ENCODE results near the gene ENO1.

The ENO1 gene

DNA sequence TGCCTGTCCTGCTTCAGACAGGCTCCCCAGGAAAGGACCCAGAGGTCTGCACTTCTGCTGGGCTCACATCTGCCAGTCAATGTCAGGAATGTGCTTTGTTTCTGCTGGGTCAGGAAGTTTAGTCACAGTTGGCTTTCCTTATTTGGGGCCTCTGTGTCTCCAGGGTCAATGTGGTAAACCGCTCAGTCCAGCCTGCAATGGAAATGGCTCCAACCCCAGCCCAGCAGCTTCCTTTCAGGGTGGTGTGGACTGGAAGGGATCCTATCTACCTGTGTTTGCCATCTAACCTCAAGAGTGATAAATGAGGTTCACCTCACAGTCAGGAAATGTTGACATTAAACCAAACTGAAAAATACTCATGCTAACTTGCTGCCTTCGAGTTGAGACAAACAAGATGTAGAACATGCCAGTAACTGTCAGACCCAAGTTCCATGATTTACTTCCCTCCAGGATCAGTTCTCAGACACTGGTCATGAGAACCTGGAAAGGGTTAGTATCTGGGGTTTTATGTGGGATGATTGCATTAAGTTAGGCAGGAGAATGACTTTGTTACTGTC lies 20.3 kb downstream of the ENO1 start:
- DNase-seq (ENCODE audit: low spot score) = no peak
- no peak overlapping the region for H4K8ac ChIP-seq (ENCODE audit: low read depth, low read length)
- peak overlapping the region; percentile 15 for H3K27ac ChIP-seq (replicated peaks; ENCODE audit: low read length)
- H3K4ac ChIP-seq (ENCODE audit: low read length) = no peak overlapping the region
- no peak overlapping the region for H2BK12ac ChIP-seq (ENCODE audit: low read length)
- H3K9me3 ChIP-seq (replicated peaks in 1 of 2; ENCODE audit: control insufficient read depth in 2 of 2, insufficient read depth in 1 of 2, low read depth in 1 of 2, low read length in 2 of 2) = no peaks in the 10 kb centered on the region
- no peak overlapping the region for H2AK5ac ChIP-seq (ENCODE audit: low read depth, low read length)
- H3K27me3 ChIP-seq (ENCODE audit: control insufficient read depth in 3 of 3, insufficient read depth in 3 of 3, low read depth in 1 of 3, low read length in 3 of 3) = no peaks in the 10 kb centered on the region
- no peak overlapping the region for H3K4me2 ChIP-seq (ENCODE audit: insufficient read depth, low read length, poor library complexity, severe bottlenecking)
- no peak overlapping the region for H2AFZ ChIP-seq (ENCODE audit: low read length)
- peaks cover 44 to 58% of the 10 kb centered on the region in 2 donors for H3K36me3 ChIP-seq (replicated peaks in 1 of 2; ENCODE audit: control insufficient read depth in 2 of 2, insufficient read depth in 2 of 2, low read length in 2 of 2)
- H2BK120ac ChIP-seq (ENCODE audit: low read depth, low read length) = no peak overlapping the region
- no peak overlapping the region for H3K14ac ChIP-seq (ENCODE audit: low read length)
- no peak overlapping the region for H3K18ac ChIP-seq (ENCODE audit: low read length)
- H3K4me3 ChIP-seq (ENCODE audit: low read length in 2 of 2) = no peak overlapping the region
- no peak overlapping the region for H2BK15ac ChIP-seq (ENCODE audit: low read length)
- no peak overlapping the region for H2BK5ac ChIP-seq (ENCODE audit: low read length)
- no peak overlapping the region for H3K23ac ChIP-seq (ENCODE audit: low read depth, low read length, poor library complexity)
- WGBS, 2 donors (ENCODE audit: extremely low coverage in 2 of 2, insufficient read length in 2 of 2, insufficient replicate concordance in 1 of 2) = no CpG with 5 or more reads among the region's 2 CpGs
- no peak overlapping the region for H4K91ac ChIP-seq (ENCODE audit: low read depth, low read length, poor library complexity)
- no peak overlapping the region for H3K9ac ChIP-seq (ENCODE audit: low read depth, low read length, poor library complexity)
- no peaks in the 10 kb centered on the region for H3K79me1 ChIP-seq (ENCODE audit: low read depth, low read length)
- peaks cover 9 to 26% of the 10 kb centered on the region in 2 donors for H3K4me1 ChIP-seq (ENCODE audit: control insufficient read depth in 2 of 2, insufficient read depth in 1 of 2, low read depth in 1 of 2, low read length in 2 of 2)

DNA sequence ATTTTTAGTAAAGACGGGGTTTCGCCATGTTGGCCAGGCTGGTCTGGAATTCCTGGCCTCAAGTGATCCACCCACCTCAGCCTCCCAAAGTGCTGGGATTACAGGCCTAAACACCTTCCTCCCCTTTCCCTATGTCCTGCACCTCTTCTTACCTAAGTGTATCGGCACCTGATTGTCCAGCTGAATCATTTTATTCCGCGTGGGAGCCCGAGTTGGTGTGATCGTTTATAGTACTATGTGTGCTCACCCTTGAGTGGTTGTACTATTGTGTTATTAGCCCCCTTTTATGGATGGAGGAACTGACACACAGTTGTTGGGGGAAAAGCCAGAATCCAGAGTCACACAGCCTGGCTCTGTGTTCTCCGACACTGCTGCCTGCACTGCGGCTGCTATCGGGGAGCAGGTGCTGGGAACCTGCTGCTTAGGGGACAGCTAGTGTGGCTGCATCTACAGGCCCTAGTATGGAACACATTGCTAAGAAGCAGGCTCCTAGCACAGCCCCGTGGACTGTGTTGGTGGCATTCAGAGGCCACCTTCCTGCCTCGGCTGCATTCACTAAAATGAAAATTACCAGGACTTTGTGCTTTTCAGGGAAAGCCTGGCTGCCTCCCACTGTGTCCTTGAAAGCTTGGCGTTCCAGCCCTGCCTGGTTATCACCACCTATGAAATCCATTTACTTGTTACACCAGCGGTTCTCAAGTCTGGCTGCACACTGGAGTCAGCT lies 21.6 kb downstream of the ENO1 start:
- Histone ChIP-seq H3K9me3 (replicated peaks in 1 of 2; ENCODE audit: control insufficient read depth in 2 of 2, insufficient read depth in 1 of 2, low read depth in 1 of 2, low read length in 2 of 2) (no peaks in the 10 kb centered on the region), H3K27ac (replicated peaks; ENCODE audit: low read length) (peak overlapping the region; percentile 33), H3K4me3 (ENCODE audit: low read length in 2 of 2) (no peak overlapping the region), H3K23ac (ENCODE audit: low read depth, low read length, poor library complexity) (peak overlapping the region; percentile 89), H4K91ac (ENCODE audit: low read depth, low read length, poor library complexity) (no peak overlapping the region), H3K4ac (ENCODE audit: low read length) (no peak overlapping the region), H4K8ac (ENCODE audit: low read depth, low read length) (peak overlapping the region; percentile 23), H3K36me3 (replicated peaks in 1 of 2; ENCODE audit: control insufficient read depth in 2 of 2, insufficient read depth in 2 of 2, low read length in 2 of 2) (peaks cover 35 to 45% of the 10 kb centered on the region in 2 donors), H3K4me2 (ENCODE audit: insufficient read depth, low read length, poor library complexity, severe bottlenecking) (no peak overlapping the region), H2AK5ac (ENCODE audit: low read depth, low read length) (peak overlapping the region; percentile 62), H2AFZ (ENCODE audit: low read length) (no peak overlapping the region), H2BK12ac (ENCODE audit: low read length) (no peak overlapping the region), H3K4me1 (ENCODE audit: control insufficient read depth in 2 of 2, insufficient read depth in 1 of 2, low read depth in 1 of 2, low read length in 2 of 2) (peaks cover 7 to 26% of the 10 kb centered on the region in 2 donors), H2BK120ac (ENCODE audit: low read depth, low read length) (no peak overlapping the region), H3K18ac (ENCODE audit: low read length) (peak overlapping the region; percentile 60), H3K27me3 (ENCODE audit: control insufficient read depth in 3 of 3, insufficient read depth in 3 of 3, low read depth in 1 of 3, low read length in 3 of 3) (no peaks in the 10 kb centered on the region), H3K9ac (ENCODE audit: low read depth, low read length, poor library complexity) (peak overlapping the region; percentile 80), H2BK15ac (ENCODE audit: low read length) (no peak overlapping the region), H3K79me1 (ENCODE audit: low read depth, low read length) (no peaks in the 10 kb centered on the region), H2BK5ac (ENCODE audit: low read length) (no peak overlapping the region), H3K14ac (ENCODE audit: low read length) (peak overlapping the region; percentile 64)
- DNase-seq (ENCODE audit: low spot score) = no peak
- no CpG with 5 or more reads among the region's 14 CpGs for WGBS, 2 donors (ENCODE audit: extremely low coverage in 2 of 2, insufficient read length in 2 of 2, insufficient replicate concordance in 1 of 2)

DNA sequence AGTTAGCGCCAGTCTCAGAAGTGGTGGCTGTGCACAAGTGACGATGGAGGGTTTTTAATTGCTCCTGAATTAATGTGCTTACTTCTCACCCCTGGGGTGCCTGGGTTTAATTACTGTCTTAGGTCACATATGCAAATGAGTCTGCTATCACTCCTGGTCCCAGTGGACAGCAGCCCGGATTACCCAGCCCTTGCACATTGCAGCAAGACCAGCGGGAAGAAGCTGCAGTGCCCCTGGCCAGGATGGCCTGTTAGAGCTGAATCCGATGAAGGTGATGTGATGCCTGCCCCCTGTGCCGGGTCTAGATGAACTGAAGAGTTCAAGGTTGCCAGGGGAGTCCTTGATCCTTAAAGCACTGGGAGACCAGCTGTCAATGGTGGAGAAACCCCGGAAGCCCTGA lies 24.2 kb downstream of the ENO1 start:
- H3K79me1 ChIP-seq (ENCODE audit: low read depth, low read length) = no peaks in the 10 kb centered on the region
- no peaks in the 10 kb centered on the region for H3K27me3 ChIP-seq (ENCODE audit: control insufficient read depth in 3 of 3, insufficient read depth in 3 of 3, low read depth in 1 of 3, low read length in 3 of 3)
- no peak overlapping the region for H2AK5ac ChIP-seq (ENCODE audit: low read depth, low read length)
- H2BK15ac ChIP-seq (ENCODE audit: low read length) = no peak overlapping the region
- no peak overlapping the region for H3K14ac ChIP-seq (ENCODE audit: low read length)
- DNase-seq (ENCODE audit: low spot score) = no peak
- no peaks in the 10 kb centered on the region for H3K9me3 ChIP-seq (replicated peaks in 1 of 2; ENCODE audit: control insufficient read depth in 2 of 2, insufficient read depth in 1 of 2, low read depth in 1 of 2, low read length in 2 of 2)
- no peak overlapping the region for H3K4me3 ChIP-seq (ENCODE audit: low read length in 2 of 2)
- H3K36me3 ChIP-seq (replicated peaks in 1 of 2; ENCODE audit: control insufficient read depth in 2 of 2, insufficient read depth in 2 of 2, low read length in 2 of 2) = peaks cover 20 to 21% of the 10 kb centered on the region in 2 donors
- H3K18ac ChIP-seq (ENCODE audit: low read length) = no peak overlapping the region
- no peak overlapping the region for H2BK12ac ChIP-seq (ENCODE audit: low read length)
- H4K91ac ChIP-seq (ENCODE audit: low read depth, low read length, poor library complexity) = no peak overlapping the region
- no peak overlapping the region for H3K4me2 ChIP-seq (ENCODE audit: insufficient read depth, low read length, poor library complexity, severe bottlenecking)
- no peak overlapping the region for H2AFZ ChIP-seq (ENCODE audit: low read length)
- no peak overlapping the region for H3K23ac ChIP-seq (ENCODE audit: low read depth, low read length, poor library complexity)
- no peak overlapping the region for H3K9ac ChIP-seq (ENCODE audit: low read depth, low read length, poor library complexity)
- no peak overlapping the region for H3K4ac ChIP-seq (ENCODE audit: low read length)
- H3K4me1 ChIP-seq (ENCODE audit: control insufficient read depth in 2 of 2, insufficient read depth in 1 of 2, low read depth in 1 of 2, low read length in 2 of 2) = peaks cover 7 to 24% of the 10 kb centered on the region in 2 donors
- no peak overlapping the region for H2BK120ac ChIP-seq (ENCODE audit: low read depth, low read length)
- no CpG with 5 or more reads among the region's 7 CpGs for WGBS, 2 donors (ENCODE audit: extremely low coverage in 2 of 2, insufficient read length in 2 of 2, insufficient replicate concordance in 1 of 2)
- no peak overlapping the region for H4K8ac ChIP-seq (ENCODE audit: low read depth, low read length)
- H2BK5ac ChIP-seq (ENCODE audit: low read length) = no peak overlapping the region
- H3K27ac ChIP-seq (replicated peaks; ENCODE audit: low read length) = no peak overlapping the region

DNA sequence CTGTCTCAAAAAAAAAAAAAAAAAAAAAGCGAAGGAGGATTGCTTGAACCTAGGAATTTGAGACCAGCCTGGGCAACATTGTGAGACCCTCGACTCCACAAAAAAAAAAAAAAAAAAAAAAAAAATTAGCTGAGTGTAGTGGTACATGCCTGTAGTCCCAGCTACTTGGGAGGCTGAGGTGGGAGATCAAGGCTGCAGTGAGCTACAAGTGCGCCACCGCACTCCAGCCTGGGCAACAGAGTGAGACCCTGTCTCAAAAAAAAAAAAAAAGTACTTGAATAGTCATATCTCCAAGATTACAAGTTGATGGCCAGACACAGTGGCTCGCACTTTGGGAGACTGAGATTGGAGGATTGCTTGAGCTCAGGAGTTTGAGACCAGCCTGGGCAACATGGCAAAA lies 27.4 kb downstream of the ENO1 start:
- no peak for DNase-seq (ENCODE audit: low spot score)
- H2BK5ac ChIP-seq (ENCODE audit: low read length) = no peak overlapping the region
- no peak overlapping the region for H2BK15ac ChIP-seq (ENCODE audit: low read length)
- H4K91ac ChIP-seq (ENCODE audit: low read depth, low read length, poor library complexity) = no peak overlapping the region
- H4K8ac ChIP-seq (ENCODE audit: low read depth, low read length) = no peak overlapping the region
- no peaks in the 10 kb centered on the region for H3K27me3 ChIP-seq (ENCODE audit: control insufficient read depth in 3 of 3, insufficient read depth in 3 of 3, low read depth in 1 of 3, low read length in 3 of 3)
- H3K79me1 ChIP-seq (ENCODE audit: low read depth, low read length) = no peaks in the 10 kb centered on the region
- H3K9me3 ChIP-seq (replicated peaks in 1 of 2; ENCODE audit: control insufficient read depth in 2 of 2, insufficient read depth in 1 of 2, low read depth in 1 of 2, low read length in 2 of 2) = no peaks in the 10 kb centered on the region
- no peak overlapping the region for H2BK120ac ChIP-seq (ENCODE audit: low read depth, low read length)
- H2AK5ac ChIP-seq (ENCODE audit: low read depth, low read length) = no peak overlapping the region
- no peak overlapping the region for H3K4me3 ChIP-seq (ENCODE audit: low read length in 2 of 2)
- H3K9ac ChIP-seq (ENCODE audit: low read depth, low read length, poor library complexity) = no peak overlapping the region
- peaks cover 0 to 4% of the 10 kb centered on the region in 2 donors for H3K4me1 ChIP-seq (ENCODE audit: control insufficient read depth in 2 of 2, insufficient read depth in 1 of 2, low read depth in 1 of 2, low read length in 2 of 2)
- H3K4me2 ChIP-seq (ENCODE audit: insufficient read depth, low read length, poor library complexity, severe bottlenecking) = no peak overlapping the region
- H3K23ac ChIP-seq (ENCODE audit: low read depth, low read length, poor library complexity) = no peak overlapping the region
- no peak overlapping the region for H3K4ac ChIP-seq (ENCODE audit: low read length)
- no peak overlapping the region for H3K27ac ChIP-seq (replicated peaks; ENCODE audit: low read length)
- H3K18ac ChIP-seq (ENCODE audit: low read length) = no peak overlapping the region
- H2AFZ ChIP-seq (ENCODE audit: low read length) = no peak overlapping the region
- no CpG with 5 or more reads among the region's 5 CpGs for WGBS, 2 donors (ENCODE audit: extremely low coverage in 2 of 2, insufficient read length in 2 of 2, insufficient replicate concordance in 1 of 2)
- H3K36me3 ChIP-seq (replicated peaks in 1 of 2; ENCODE audit: control insufficient read depth in 2 of 2, insufficient read depth in 2 of 2, low read length in 2 of 2) = no peaks in the 10 kb centered on the region
- no peak overlapping the region for H2BK12ac ChIP-seq (ENCODE audit: low read length)
- H3K14ac ChIP-seq (ENCODE audit: low read length) = no peak overlapping the region
